ENCODE measurements around the gene CERS2. TPM values are rescaled to one million over a fixed set of nuclear protein-coding genes. Genes with fewer than 3 reads are reported as not detected.

Gene CERS2
- total and polyA plus RNA-seq, 2 of the 13 experiments (the other 11 are each of a cell fraction or from before 2014, with no cell fraction given): 269 to 298 TPM

DNA sequence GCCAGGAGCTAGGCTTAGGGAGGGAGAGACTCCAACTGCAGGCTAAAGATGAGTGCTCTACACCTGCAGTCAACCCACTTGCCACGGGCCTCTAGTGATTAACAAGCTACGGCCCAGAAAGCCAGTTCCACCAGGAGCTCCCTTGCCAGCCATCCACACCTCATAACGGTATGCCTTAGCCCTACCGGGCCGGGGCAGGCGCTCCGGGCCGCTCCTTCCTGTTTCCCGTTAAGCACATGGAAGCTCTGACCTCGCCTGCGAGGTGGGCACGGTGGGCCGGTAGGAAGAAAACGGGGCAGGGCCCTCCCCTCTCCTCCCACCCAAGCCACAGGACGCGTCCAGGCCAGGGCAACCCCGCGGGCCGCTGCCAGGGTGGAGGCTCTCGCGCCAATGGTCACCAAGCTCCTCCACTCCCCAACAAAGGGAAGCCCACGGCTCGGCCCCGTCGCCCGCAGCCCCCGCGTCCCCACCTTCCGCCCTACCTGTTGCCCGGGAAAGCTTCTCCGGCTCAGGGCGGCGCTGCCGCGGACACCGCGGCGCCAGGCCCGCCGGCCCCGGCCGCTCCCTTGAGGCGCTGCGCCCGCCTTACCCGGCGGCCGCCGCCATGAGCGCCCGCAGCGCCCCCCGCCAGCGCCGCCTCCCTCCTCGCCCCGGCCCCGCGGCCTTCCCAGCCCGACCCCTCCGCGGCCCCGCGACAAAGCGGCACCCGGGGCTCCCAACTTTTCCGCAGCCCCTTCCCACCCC is 627 bp downstream of the CERS2 start (continued):
- TF ChIP-seq, protein P1, sequence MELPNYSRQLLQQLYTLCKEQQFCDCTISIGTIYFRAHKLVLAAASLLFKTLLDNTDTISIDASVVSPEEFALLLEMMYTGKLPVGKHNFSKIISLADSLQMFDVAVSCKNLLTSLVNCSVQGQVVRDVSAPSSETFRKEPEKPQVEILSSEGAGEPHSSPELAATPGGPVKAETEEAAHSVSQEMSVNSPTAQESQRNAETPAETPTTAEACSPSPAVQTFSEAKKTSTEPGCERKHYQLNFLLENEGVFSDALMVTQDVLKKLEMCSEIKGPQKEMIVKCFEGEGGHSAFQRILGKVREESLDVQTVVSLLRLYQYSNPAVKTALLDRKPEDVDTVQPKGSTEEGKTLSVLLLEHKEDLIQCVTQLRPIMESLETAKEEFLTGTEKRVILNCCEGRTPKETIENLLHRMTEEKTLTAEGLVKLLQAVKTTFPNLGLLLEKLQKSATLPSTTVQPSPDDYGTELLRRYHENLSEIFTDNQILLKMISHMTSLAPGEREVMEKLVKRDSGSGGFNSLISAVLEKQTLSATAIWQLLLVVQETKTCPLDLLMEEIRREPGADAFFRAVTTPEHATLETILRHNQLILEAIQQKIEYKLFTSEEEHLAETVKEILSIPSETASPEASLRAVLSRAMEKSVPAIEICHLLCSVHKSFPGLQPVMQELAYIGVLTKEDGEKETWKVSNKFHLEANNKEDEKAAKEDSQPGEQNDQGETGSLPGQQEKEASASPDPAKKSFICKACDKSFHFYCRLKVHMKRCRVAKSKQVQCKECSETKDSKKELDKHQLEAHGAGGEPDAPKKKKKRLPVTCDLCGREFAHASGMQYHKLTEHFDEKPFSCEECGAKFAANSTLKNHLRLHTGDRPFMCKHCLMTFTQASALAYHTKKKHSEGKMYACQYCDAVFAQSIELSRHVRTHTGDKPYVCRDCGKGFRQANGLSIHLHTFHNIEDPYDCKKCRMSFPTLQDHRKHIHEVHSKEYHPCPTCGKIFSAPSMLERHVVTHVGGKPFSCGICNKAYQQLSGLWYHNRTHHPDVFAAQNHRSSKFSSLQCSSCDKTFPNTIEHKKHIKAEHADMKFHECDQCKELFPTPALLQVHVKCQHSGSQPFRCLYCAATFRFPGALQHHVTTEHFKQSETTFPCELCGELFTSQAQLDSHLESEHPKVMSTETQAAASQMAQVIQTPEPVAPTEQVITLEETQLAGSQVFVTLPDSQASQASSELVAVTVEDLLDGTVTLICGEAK (IDR thresholded peaks at IDR 0.05): no peak
- TF ChIP-seq, protein P1 (CRISPR knock-in tag; IDR thresholded peaks at IDR 0.05): no peak
- TF ChIP-seq ZNF800 (CRISPR knock-in tag; IDR thresholded peaks at IDR 0.05): no peak
- TF ChIP-seq ZNF256 (CRISPR knock-in tag; conservative IDR thresholded peaks at IDR 0.05): no peak
- TF ChIP-seq JUN (CRISPR knock-in tag; IDR thresholded peaks at IDR 0.05): no peak
- no peak for TF ChIP-seq HOXA9 (CRISPR knock-in tag; IDR thresholded peaks at IDR 0.05; ENCODE audit: borderline replicate concordance)
- TF ChIP-seq FOXA3 (CRISPR knock-in tag; IDR thresholded peaks at IDR 0.05): no peak
- TF ChIP-seq AGO1 (IDR thresholded peaks at IDR 0.05; ENCODE audit: low read depth, low read length, poor library complexity, severe bottlenecking): no peak
- no peak for TF ChIP-seq MEIS1 (CRISPR knock-in tag; IDR thresholded peaks at IDR 0.05; ENCODE audit: borderline replicate concordance)
- TF ChIP-seq SMC3 (IDR thresholded peaks at IDR 0.05; ENCODE audit: low read length): no peak
- TF ChIP-seq ZNF577 (CRISPR knock-in tag; IDR thresholded peaks at IDR 0.05; ENCODE audit: borderline replicate concordance, low read depth): no peak
- no peak for TF ChIP-seq KAT2B (IDR thresholded peaks at IDR 0.05; ENCODE audit: borderline replicate concordance, low read depth, low read length)
- no peak for TF ChIP-seq ZNF543 (CRISPR knock-in tag; IDR thresholded peaks at IDR 0.05)
- TF ChIP-seq, protein P2, sequence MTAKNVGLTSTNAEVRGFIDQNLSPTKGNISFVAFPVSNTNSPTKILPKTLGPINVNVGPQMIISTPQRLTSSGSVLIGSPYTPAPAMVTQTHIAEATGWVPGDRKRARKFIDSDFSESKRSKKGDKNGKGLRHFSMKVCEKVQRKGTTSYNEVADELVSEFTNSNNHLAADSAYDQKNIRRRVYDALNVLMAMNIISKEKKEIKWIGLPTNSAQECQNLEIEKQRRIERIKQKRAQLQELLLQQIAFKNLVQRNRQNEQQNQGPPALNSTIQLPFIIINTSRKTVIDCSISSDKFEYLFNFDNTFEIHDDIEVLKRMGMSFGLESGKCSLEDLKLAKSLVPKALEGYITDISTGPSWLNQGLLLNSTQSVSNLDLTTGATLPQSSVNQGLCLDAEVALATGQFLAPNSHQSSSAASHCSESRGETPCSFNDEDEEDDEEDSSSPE (CRISPR knock-in tag; IDR thresholded peaks at IDR 0.05): no peak
- TF ChIP-seq AGO2 (optimal IDR thresholded peaks at IDR 0.05; ENCODE audit: low read depth, low read length): peak; percentile 71
